Heart right ventricle (tissue), 16 donors: ENCODE measurements around the gene PBX4. TPM values are rescaled to one million over a fixed set of nuclear protein-coding genes. Genes with fewer than 3 reads are reported as not detected.

Source experiments
- ATAC-seq, 8 donors: fragments of 200-7000 bp; cut with Tn5 transposase; one replicate each; pipeline ENCODE4 v1.9.1; 2020; ENCODE audit warnings: mild to moderate bottlenecking in 8 of 8, moderate library complexity in 8 of 8, moderate number of reproducible peaks in 1 of 8
- DNase-seq, 2 donors: peaks; one replicate each; pipeline ENCODE4 v3.0.0-alpha.2; 2020
- H3K27ac ChIP-seq, 10 donors: fragments of 200-600 bp; sonication (generic) in 2 of 10; one replicate each; pipeline versions ENCODE4 v1.5.0 to v1.8.0; 2020 to 2022; ENCODE audit warnings: mild to moderate bottlenecking in 3 of 10
- H3K27me3 ChIP-seq, 7 donors: fragments of 200-600 bp; one replicate each; pipeline ENCODE4 v1.8.0; 2021 to 2022; ENCODE audit warnings: mild to moderate bottlenecking in 2 of 7
- H3K36me3 ChIP-seq, 9 donors: fragments of 200-600 bp; sonication (generic) in 1 of 9; one replicate each; pipeline versions ENCODE4 v1.5.0 to v1.8.0; 2020 to 2022; ENCODE audit warnings: mild to moderate bottlenecking in 2 of 9
- H3K4me1 ChIP-seq, 9 donors: fragments of 200-600 bp; sonication (generic) in 1 of 9; one replicate each; pipeline versions ENCODE4 v1.5.0 to v1.8.0; 2020 to 2022; ENCODE audit warnings: mild to moderate bottlenecking in 4 of 9
- H3K4me3 ChIP-seq, 10 donors: fragments of 200-600 bp; sonication (generic) in 2 of 10; one replicate each; pipeline versions ENCODE4 v1.5.0 to v1.8.0; 2020 to 2022; ENCODE audit warnings: mild to moderate bottlenecking in 7 of 10, moderate library complexity in 2 of 10
- H3K9me3 ChIP-seq, 11 donors: fragments of 200-600 bp in 10 of 11; sonication (generic) in 2 of 11; one replicate each; pipeline versions ENCODE4 v1.5.0 to v1.8.0; 2013 to 2022; ENCODE audit warnings: mild to moderate bottlenecking in 2 of 11, control low read depth in 1 of 11, moderate library complexity in 1 of 11
- WGBS, 2 donors: extraction: QIAGEN DNeasy Blood & Tissue Kit; methylation state at CpG; one replicate each; pipeline ENCODE4 v1.1.7; 2013; ENCODE audit warnings: inconsistent platforms in 1 of 2; 5-methylcytosine and 5-hydroxymethylcytosine counted together
- intact Hi-C, 10 donors: fragments of 100-400 bp; cut with DNase I; formaldehyde crosslinking; loops; one replicate each; pipeline versions ENCODE4 v1.11.1 to v1.14.2; 2022
- polyA plus RNA-seq, 2 donors: library from polyadenylated mRNA; stranded (reverse); fragments of 200-250 nt; gene quantifications; one replicate each; pipeline ENCODE4 v1.2.3, GENCODE V29; 2013
- total RNA-seq, 10 donors: library from RNA; stranded (reverse); fragmentation: NEBNext Ultra II Directional in 3 of 10; extraction: Animal tissue kit (Norgen Biotek cat#: 25700) in 3 of 10; gene quantifications; one replicate each; pipeline versions ENCODE4 v1.2.1 to v1.2.4, GENCODE V29; 2021 to 2023
- TF ChIP-seq, protein P1 (sequence below), 9 donors: fragments of 200-600 bp; sonication (generic) in 2 of 9; IDR thresholded peaks; one replicate each; pipeline versions ENCODE4 v1.5.0 to v1.8.0; 2021 to 2022; ENCODE audit warnings: antibody characterized with exemption in 9 of 9, mild to moderate bottlenecking in 5 of 9, moderate library complexity in 1 of 9
- donor health status: Arrhythmogenic right ventricular cardiomyopathy.
- donor health status: ischemic (EF 13 %, LVEDD 7.1; RV severe dilation, severe dysfunction).
- donor health status: healthy with polysubstance abuse.
- donor health status: DM: no; HTN: yes; CAD: no.
- donor health status: DM: no; HTN: no; CAD: no.
- donor health status: ischemic (EF 25% LVEDD 6.9; RV normal size, moderate dysfunction).
- donor health status: ischemic (EF 25% LVEDD 5.7; RV mildly dilated, moderate dysfunction).
- donor health status: healthy.
- donor health status: DM: yes; HTN: yes; CAD: no.
- donor health status: Ischemic cardiomyopathy.
- donor health status: ischemic (EF 35%, LVEDD 5.7; RV mildly dilated, moderate dysfunction).
- donor health status: nonischemic (EF 11% LVEDD 7.7; RV severe dilation, severe dysfunction).
- donor health status: DM: yes; HTN: yes; CAD: no.
- donor health status: PGD.
- donor health status: ischemic (EF 29% LVEDD 5.4; RV normal size, mild dysfunction).
- donor health status: nonischemic (EF 23%, LVEDD 6.1; RV moderate dilation, normal function).

Gene PBX4
- total and polyA plus RNA-seq, 12 donors: 0.06 to 1.2 (median 0.36) TPM; not detected in 7

DNA sequence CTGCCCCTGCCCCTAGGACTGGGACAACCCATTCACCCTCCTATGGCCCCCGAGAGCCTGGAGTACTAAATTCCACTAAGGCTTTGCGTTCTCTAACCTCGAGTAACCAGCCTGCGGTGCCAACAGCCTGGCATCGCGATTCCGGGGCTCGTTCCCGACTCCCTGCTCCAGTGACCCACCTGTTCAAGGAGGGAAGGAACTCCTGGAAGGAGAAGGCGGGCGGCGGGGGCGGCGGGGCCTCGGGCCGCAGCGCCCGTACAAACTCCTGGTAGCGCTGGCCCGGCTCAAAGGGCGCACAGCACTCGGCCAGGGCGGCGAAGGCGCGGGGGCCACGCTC, 18.7 kb upstream of the PBX4 start:
- TF ChIP-seq, protein P1, sequence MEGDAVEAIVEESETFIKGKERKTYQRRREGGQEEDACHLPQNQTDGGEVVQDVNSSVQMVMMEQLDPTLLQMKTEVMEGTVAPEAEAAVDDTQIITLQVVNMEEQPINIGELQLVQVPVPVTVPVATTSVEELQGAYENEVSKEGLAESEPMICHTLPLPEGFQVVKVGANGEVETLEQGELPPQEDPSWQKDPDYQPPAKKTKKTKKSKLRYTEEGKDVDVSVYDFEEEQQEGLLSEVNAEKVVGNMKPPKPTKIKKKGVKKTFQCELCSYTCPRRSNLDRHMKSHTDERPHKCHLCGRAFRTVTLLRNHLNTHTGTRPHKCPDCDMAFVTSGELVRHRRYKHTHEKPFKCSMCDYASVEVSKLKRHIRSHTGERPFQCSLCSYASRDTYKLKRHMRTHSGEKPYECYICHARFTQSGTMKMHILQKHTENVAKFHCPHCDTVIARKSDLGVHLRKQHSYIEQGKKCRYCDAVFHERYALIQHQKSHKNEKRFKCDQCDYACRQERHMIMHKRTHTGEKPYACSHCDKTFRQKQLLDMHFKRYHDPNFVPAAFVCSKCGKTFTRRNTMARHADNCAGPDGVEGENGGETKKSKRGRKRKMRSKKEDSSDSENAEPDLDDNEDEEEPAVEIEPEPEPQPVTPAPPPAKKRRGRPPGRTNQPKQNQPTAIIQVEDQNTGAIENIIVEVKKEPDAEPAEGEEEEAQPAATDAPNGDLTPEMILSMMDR (IDR thresholded peaks at IDR 0.05): no peak
- Histone ChIP-seq H3K4me1 (peaks cover 0 to 7% (median 0%) of the 10 kb centered on the region in 9 donors), H3K27ac (no peak overlapping the region), H3K4me3 (no peak overlapping the region), H3K36me3 (peaks cover 0 to 94% (median 4%) of the 10 kb centered on the region in 9 donors), H3K9me3 (no peaks in the 10 kb centered on the region), H3K27me3 (peaks cover 0 to 6% (median 0%) of the 10 kb centered on the region in 7 donors)
- WGBS, 2 donors: 58 to 77% methylated on average over 24 to 27 of the region's 27 CpGs
- intact Hi-C loops: no loop called here
- ATAC-seq (no peak), DNase-seq (no peak)

DNA sequence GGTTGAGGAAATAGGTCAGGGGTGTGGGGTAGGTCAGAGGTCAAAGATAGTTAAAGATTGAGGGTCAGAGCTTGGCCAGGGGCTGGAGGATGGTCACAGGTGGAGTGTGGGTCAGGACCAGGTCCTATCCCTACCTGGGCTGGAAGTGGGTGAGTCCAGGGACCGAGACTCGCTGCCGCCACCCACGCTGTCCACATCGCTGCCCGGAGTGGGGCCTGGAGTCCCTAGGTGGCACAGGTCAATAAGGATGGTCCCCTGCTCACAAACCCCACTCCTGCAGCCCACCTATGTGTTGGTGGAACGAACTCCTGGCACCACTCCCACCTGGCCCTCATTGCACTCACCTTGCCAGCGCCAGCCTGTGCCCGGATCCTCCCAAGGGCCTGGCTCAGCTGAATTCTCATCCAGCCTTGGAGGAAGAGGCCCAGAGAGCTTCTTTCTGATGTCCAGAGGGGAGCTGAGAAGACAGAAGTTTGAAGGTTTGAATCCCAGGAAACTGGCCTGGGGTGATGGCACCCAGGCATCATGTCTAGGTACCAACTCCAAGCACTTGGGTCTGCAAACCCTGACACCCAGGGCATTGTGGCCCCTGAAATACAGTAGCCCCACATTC, 18.2 kb upstream of the PBX4 start:
- Histone ChIP-seq H3K36me3 (peaks cover 0 to 97% (median 4%) of the 10 kb centered on the region in 9 donors), H3K4me1 (peaks cover 0 to 3% (median 0%) of the 10 kb centered on the region in 9 donors), H3K9me3 (no peaks in the 10 kb centered on the region), H3K27me3 (peaks cover 0 to 6% (median 0%) of the 10 kb centered on the region in 7 donors), H3K4me3 (no peak overlapping the region), H3K27ac (no peak overlapping the region)
- TF ChIP-seq, protein P1 (IDR thresholded peaks at IDR 0.05): no peak
- ATAC-seq (no peak), DNase-seq (no peak)
- intact Hi-C loops: no loop called here
- 92 to 98% methylated on average over 9 of the region's 9 CpGs for WGBS, 2 donors

DNA sequence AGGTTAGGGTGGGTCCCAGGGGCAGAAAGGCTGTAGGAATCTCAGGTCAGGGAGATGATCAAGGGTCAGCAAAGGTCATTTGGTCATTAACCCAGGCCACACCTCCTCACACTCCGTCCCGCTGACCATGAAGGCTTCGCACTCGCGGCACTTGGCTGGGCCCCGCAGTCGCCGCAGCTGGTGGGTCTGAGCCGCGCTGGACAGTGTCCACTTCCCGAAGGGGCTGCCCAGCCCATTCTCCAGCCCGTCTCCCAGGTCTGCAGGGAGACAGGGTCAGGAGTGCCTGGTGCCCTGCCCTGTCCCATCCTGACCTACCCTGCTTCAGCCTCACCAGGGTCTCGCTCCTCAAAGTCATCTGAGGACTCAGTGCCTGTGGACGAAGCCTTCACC, 16.8 kb upstream of the PBX4 start:
- intact Hi-C loops: no loop called here
- Histone ChIP-seq H3K27ac (no peak overlapping the region), H3K9me3 (no peaks in the 10 kb centered on the region), H3K4me3 (no peak overlapping the region), H3K4me1 (no peaks in the 10 kb centered on the region), H3K36me3 (peaks cover 0 to 99% (median 4%) of the 10 kb centered on the region in 9 donors), H3K27me3 (peaks cover 0 to 6% (median 0%) of the 10 kb centered on the region in 7 donors)
- ATAC-seq: no peak
- 96 to 99% methylated on average over 14 of the region's 14 CpGs for WGBS, 2 donors
- DNase-seq: no peak
- TF ChIP-seq, protein P1 (IDR thresholded peaks at IDR 0.05): no peak

DNA sequence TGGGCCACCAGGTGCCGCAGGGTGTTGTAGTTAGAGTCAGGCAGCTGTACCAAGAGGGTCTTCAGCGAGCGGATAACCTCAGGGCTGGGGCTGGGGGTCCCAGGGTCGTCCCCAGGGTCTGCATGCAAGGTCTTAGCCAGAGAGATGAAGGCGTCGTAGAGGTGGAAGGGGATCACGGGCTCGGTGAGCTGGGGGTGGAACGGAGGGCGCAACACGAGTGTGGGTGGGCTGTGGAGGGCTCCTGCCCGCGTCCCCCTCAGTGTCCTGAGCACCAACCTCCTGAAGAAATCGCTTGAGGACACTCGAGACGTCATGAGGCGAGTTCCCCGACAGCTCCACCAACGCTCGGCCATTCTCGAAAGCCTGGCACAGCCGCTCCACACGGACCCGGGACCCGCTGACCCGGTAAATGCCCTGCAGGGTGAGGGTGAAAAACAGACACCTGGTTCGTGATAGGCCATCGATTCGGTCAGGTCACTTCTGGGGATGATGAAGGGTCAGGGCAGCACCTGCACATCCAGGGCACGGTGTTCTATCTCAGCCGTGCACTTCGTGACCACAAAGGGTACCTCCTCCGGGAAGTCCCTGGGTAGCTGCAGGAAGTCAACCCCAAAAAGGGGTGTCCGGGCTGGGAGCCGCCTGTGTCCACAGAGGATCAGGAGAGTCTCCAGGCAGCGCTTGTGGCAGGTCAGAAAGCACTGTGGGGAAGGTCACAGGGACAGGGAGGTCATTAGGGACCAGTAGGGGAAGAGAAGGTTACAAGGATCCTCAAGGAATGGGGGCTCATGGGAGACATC, 16.2 kb upstream of the PBX4 start:
- TF ChIP-seq, protein P1 (IDR thresholded peaks at IDR 0.05): no peak
- Histone ChIP-seq H3K4me1 (no peaks in the 10 kb centered on the region), H3K27ac (no peak overlapping the region), H3K36me3 (peaks cover 0 to 99% (median 4%) of the 10 kb centered on the region in 9 donors), H3K4me3 (no peak overlapping the region), H3K27me3 (peaks cover 0 to 6% (median 0%) of the 10 kb centered on the region in 7 donors), H3K9me3 (no peaks in the 10 kb centered on the region)
- DNase-seq: no peak
- intact Hi-C loops: no loop called here
- no peak for ATAC-seq
- WGBS, 2 donors: 95 to 96% methylated on average over 36 of the region's 36 CpGs
